K562 (cell line): Measurements from ENCODE around the gene SLC24A3. TPM values are rescaled to one million over a fixed set of nuclear protein-coding genes. Genes with fewer than 3 reads are reported as not detected.

Source experiments
- ATAC-seq: fragments of 200-7000 bp; cut with Tn5 transposase; 3 replicates; pipeline ENCODE4 v1.9.1; 2020; ENCODE audit warnings: moderate library complexity
- BruUV-seq: library from RNA; stranded (reverse); fragments of 400-500 nt; replicated peaks from 2 replicates; lab custom pipeline; 2021; lab: Mats Ljungman, UMichigan
- CTCF ChIA-PET: fragments of 300-600 bp; formaldehyde crosslinking; extraction: SDS; loops from one replicate; lab custom pipeline; 2021; ENCODE audit warnings: low intra/inter-chr PET ratio; lab: Yijun Ruan, JAX
- POLR2A ChIA-PET: fragments of 300-600, 350-650 bp; sonication (Branson Sonifier 250); formaldehyde crosslinking; extraction: SDS; loops from one replicate; lab custom pipeline; 2021; ENCODE audit warnings: antibody characterized with exemption, inconsistent platforms; lab: Yijun Ruan, JAX
- DNase-seq, 4 experiments: peaks; one replicate each; pipeline versions ENCODE4 v3.0.0 to v3.0.0-alpha.2; 2011 to 2018; ENCODE audit warnings: low spot score in 3 of 4, mixed read lengths in 3 of 4; ENCODE audit errors: extremely low read depth in 1 of 4
- FAIRE-seq: peaks from 2 replicates; lab custom pipeline; 2011; peaks lifted over from hg19 to GRCh38; lab: Jason Lieb, UNC
- H2AFZ ChIP-seq: 2 replicates; pipeline ENCODE4 v1.6.0; 2011; ENCODE audit warnings: low read depth, low read length, control low read depth, inconsistent platforms
- H3K27ac ChIP-seq: fragments of 200-600 bp; 3 replicates; pipeline ENCODE4 v1.8.0; 2011; ENCODE audit warnings: low read depth, mild to moderate bottlenecking, control low read depth, inconsistent platforms, low read length, moderate library complexity, mixed read lengths; ENCODE audit errors: extremely low read depth
- H3K27me3 ChIP-seq, 2 experiments: fragments of 300-600 bp in 1 of 2; 2 replicates in 1 of 2; 3 replicates in 1 of 2; pipeline versions ENCODE4 v1.6.0 to v1.8.0; 2011; ENCODE audit warnings: inconsistent platforms in 2 of 2, low read length in 2 of 2, mild to moderate bottlenecking in 1 of 2, mixed read lengths in 1 of 2, moderate library complexity in 1 of 2; ENCODE audit not compliant: control insufficient read depth in 2 of 2, insufficient read depth in 2 of 2
- H3K36me3 ChIP-seq: fragments of 300-600 bp; 3 replicates; pipeline ENCODE4 v1.8.0; 2011; ENCODE audit warnings: mild to moderate bottlenecking, low read length, inconsistent platforms; ENCODE audit not compliant: control insufficient read depth, insufficient read depth
- H3K4me1 ChIP-seq, 2 experiments: fragments of 200-600 bp in 1 of 2; replicated peaks in 1 of 2; 2 replicates in 1 of 2; 3 replicates in 1 of 2; pipeline versions ENCODE4 v1.5.1 to v1.8.0; 2011; ENCODE audit warnings: inconsistent platforms in 2 of 2, low read length in 2 of 2, mild to moderate bottlenecking in 1 of 2, mixed read lengths in 1 of 2, moderate library complexity in 1 of 2; ENCODE audit not compliant: control insufficient read depth in 2 of 2, insufficient read depth in 2 of 2
- H3K4me2 ChIP-seq: 2 replicates; pipeline ENCODE4 v1.6.1; 2011; ENCODE audit warnings: low read length, control low read depth, inconsistent platforms, mixed read lengths; ENCODE audit not compliant: insufficient read depth
- H3K4me3 ChIP-seq: fragments of 200-600 bp; sonication (generic), shearing (Covaris generic); 2 replicates; pipeline ENCODE4 v1.5.1; 2016; ENCODE audit warnings: control low read depth, inconsistent platforms
- H3K79me2 ChIP-seq: fragments of 200-600 bp; 3 replicates; pipeline ENCODE4 v1.8.0; 2011; ENCODE audit warnings: low read length, inconsistent platforms; ENCODE audit not compliant: control insufficient read depth, insufficient read depth
- H3K9ac ChIP-seq, 2 experiments: 2 replicates each; pipeline versions ENCODE4 v1.6.0 to v1.6.1; 2011; ENCODE audit warnings: low read depth in 2 of 2, low read length in 2 of 2, control low read depth in 1 of 2, inconsistent platforms in 1 of 2, mild to moderate bottlenecking in 1 of 2, mixed read lengths in 1 of 2; ENCODE audit not compliant: insufficient read depth in 1 of 2
- H3K9me1 ChIP-seq: one replicate; pipeline ENCODE4 v1.6.0; 2011; ENCODE audit warnings: inconsistent platforms, mild to moderate bottlenecking, low read length, moderate library complexity; ENCODE audit not compliant: control insufficient read depth, insufficient read depth
- H3K9me3 ChIP-seq: replicated peaks from 2 replicates; pipeline ENCODE4 v1.5.1; 2011; ENCODE audit warnings: low read depth, low read length, inconsistent platforms; ENCODE audit not compliant: control insufficient read depth, insufficient read depth
- H4K20me1 ChIP-seq: replicated peaks from 2 replicates; pipeline ENCODE4 v1.6.1; 2011; ENCODE audit warnings: low read length, inconsistent platforms, mixed read lengths; ENCODE audit not compliant: control insufficient read depth, insufficient read depth
- CBFA2T3 ChIP-seq: fragments of 450-650 bp; IDR thresholded peaks from 2 replicates; pipeline ENCODE4 v1.6.1; 2017
- CBX8 ChIP-seq: fragments of 200-600 bp; sonication (generic); IDR thresholded peaks from 2 replicates; pipeline ENCODE4 v1.6.1; 2012; ENCODE audit warnings: borderline replicate concordance, mixed run types, low read depth, mild to moderate bottlenecking, moderate library complexity, mixed read lengths, low read length, control low read depth, inconsistent platforms; ENCODE audit not compliant: poor library complexity, severe bottlenecking; ENCODE audit errors: extremely low read depth
- CHD1 ChIP-seq: fragments of 200-600 bp; sonication (generic); IDR thresholded peaks from one replicate; pipeline ENCODE4 v1.6.1; 2012; ENCODE audit warnings: mild to moderate bottlenecking, moderate library complexity, low read length, inconsistent platforms
- EGR1 ChIP-seq: fragments of 450-650 bp; conservative IDR thresholded peaks from 2 replicates; pipeline ENCODE4 v1.6.1; 2017; ENCODE audit warnings: mild to moderate bottlenecking
- ETV5 ChIP-seq: sonication (generic); formaldehyde crosslinking; IDR thresholded peaks from 2 replicates; pipeline ENCODE4 v1.4.0; 2020; ENCODE audit warnings: low read depth, mild to moderate bottlenecking, missing genetic modification reagents
- GATAD2B ChIP-seq: fragments of 450-650 bp; IDR thresholded peaks from 2 replicates; pipeline ENCODE4 v1.6.1; 2017; ENCODE audit warnings: mild to moderate bottlenecking, borderline replicate concordance
- HMG20A ChIP-seq: fragments of 450-650 bp; formaldehyde crosslinking; conservative IDR thresholded peaks from 2 replicates; pipeline ENCODE4 v1.4.0; 2020; ENCODE audit warnings: mild to moderate bottlenecking, mixed read lengths
- HNRNPH1 ChIP-seq: fragments of 200-400 bp; formaldehyde crosslinking; optimal IDR thresholded peaks from 2 replicates; pipeline ENCODE3; 2017; ENCODE audit warnings: low read depth, mild to moderate bottlenecking, low read length, moderate library complexity
- KLF6 ChIP-seq: fragments of 250-450 bp; sonication (Bioruptor Pico); IDR thresholded peaks from 2 replicates; pipeline ENCODE4 v1.4.0; 2020; ENCODE audit warnings: mild to moderate bottlenecking, moderate library complexity, borderline replicate concordance
- NFE2 ChIP-seq: IDR thresholded peaks from 2 replicates; pipeline ENCODE4 v1.6.1; 2014; ENCODE audit warnings: antibody characterized with exemption, low read depth
- PCBP1 ChIP-seq: fragments of 200-400 bp; formaldehyde crosslinking; IDR thresholded peaks from 2 replicates; pipeline ENCODE4 v1.6.1; 2018; ENCODE audit warnings: mild to moderate bottlenecking, low read depth, low read length; ENCODE audit not compliant: poor library complexity, severe bottlenecking
- POLR3G ChIP-seq: IDR thresholded peaks from 2 replicates; pipeline ENCODE4 v1.6.1; 2011; ENCODE audit not compliant: insufficient read length, insufficient replicate concordance; ENCODE audit errors: extremely low read depth
- SIRT6 ChIP-seq: IDR thresholded peaks from one replicate; pipeline ENCODE4 v1.6.1; 2012; ENCODE audit warnings: low read depth, mild to moderate bottlenecking, control low read depth, inconsistent platforms, low read length, moderate library complexity
- U2AF2 ChIP-seq: fragments of 200-400 bp; formaldehyde crosslinking; optimal IDR thresholded peaks from 2 replicates; pipeline ENCODE3; 2017; ENCODE audit warnings: low read depth, mild to moderate bottlenecking, low read length
- ZFP30 ChIP-seq: fragments of 250-450 bp; sonication (Bioruptor Pico); IDR thresholded peaks from 2 replicates; pipeline ENCODE4 v1.8.0; 2022; ENCODE audit warnings: moderate library complexity, mild to moderate bottlenecking, inconsistent platforms, borderline replicate concordance
- ZNF121 ChIP-seq: sonication (generic); formaldehyde crosslinking; conservative IDR thresholded peaks from 2 replicates; pipeline ENCODE4 v1.8.0; 2022; ENCODE audit warnings: missing genetic modification reagents
- ZNF311 ChIP-seq: fragments of 250-450 bp; sonication (Bioruptor Pico); IDR thresholded peaks from 2 replicates; pipeline ENCODE4 v1.4.0; 2020; ENCODE audit warnings: mild to moderate bottlenecking, moderate library complexity
- ZNF79 ChIP-seq: fragments of 250-450 bp; sonication (Bioruptor Pico); IDR thresholded peaks from 2 replicates; pipeline ENCODE4 v1.4.0; 2020; ENCODE audit warnings: low read depth, mild to moderate bottlenecking, moderate library complexity
- ZSCAN29 ChIP-seq: fragments of 450-650 bp; IDR thresholded peaks from 2 replicates; pipeline ENCODE4 v1.6.1; 2017
- WGBS: fragments of 100-300 bp; shearing (Covaris generic); methylation state at CpG from one replicate; pipeline ENCODE4 v1.1.6; 2016; ENCODE audit warnings: low coverage, mixed read lengths; ENCODE audit not compliant: insufficient coverage; ENCODE audit errors: missing lambda C conversion rate; 5-methylcytosine and 5-hydroxymethylcytosine counted together
- in situ Hi-C: fragments of 300-500 bp; cut with MboI; formaldehyde crosslinking; loops from 4 replicates; pipeline ENCODE4 v1.15.0; 2018; ENCODE audit warnings: inconsistent platforms, mixed read lengths
- intact Hi-C: fragments of 100-400 bp; cut with micrococcal nuclease; formaldehyde crosslinking; loops from 2 replicates; pipeline ENCODE4 v1.14.2; 2022
- polyA plus RNA-seq, 8 experiments: library from polyadenylated mRNA; depleted of rRNA in 4 of 8; stranded (reverse) in 5 of 8; unstranded in 3 of 8; fragments of >200 nt; fragmentation: Nextera tagmentation in 2 of 8; fragmentation: Illumina TruSeq in 1 of 8; extraction: Ambion mirVana in 2 of 8; extraction: Trizol in 1 of 8; gene quantifications; 2 replicates each; pipeline versions ENCODE4 v1.2.1 to v1.2.3, GENCODE V29; 2011 to 2014; ENCODE audit warnings: inconsistent platforms in 1 of 8, missing spikeins in 1 of 8
- total RNA-seq, 7 experiments: library from RNA; depleted of rRNA in 6 of 7; stranded (reverse); fragments of >200 nt in 6 of 7; fragmentation: Illumina TruSeq in 2 of 7; extraction: Trizol in 2 of 7; gene quantifications; 2 replicates each; pipeline versions ENCODE4 v1.2.1 to v1.2.3, GENCODE V29; 2011 to 2021; ENCODE audit warnings: low replicate concordance in 1 of 7
- TF ChIP-seq, protein P1 (sequence below): fragments of 450-650 bp; IDR thresholded peaks from 2 replicates; pipeline ENCODE4 v1.6.1; 2016; ENCODE audit warnings: borderline replicate concordance

Gene SLC24A3
- total and polyA plus RNA-seq, 9 of the 15 experiments (the other 6 are each of a cell fraction or from before 2014, with no cell fraction given), result not detected

DNA sequence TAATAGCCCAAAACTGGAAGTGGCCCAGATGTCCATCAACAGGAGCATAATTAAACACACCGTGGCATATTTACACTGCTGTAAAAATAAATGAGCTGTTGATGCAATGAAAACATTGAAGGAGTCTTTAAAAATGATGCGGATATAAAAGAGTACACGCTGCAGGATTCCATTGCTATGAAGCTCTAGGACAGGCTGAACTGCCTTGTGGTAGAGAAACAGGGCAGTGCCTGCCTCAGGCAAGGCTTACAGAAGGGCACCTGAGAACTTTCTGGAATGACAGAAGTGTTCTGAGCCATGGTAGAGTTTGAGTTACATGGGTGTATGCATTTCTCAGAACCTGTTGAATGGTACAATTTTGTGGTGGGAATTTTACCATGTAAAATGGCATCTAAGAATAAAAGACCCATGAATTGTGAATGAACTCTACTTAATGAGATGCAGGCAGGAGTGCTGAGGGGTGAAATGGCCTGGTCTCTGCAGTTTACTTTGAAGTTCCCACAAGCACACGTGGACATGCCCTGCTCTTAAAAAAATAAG is 500.3 kb downstream of the SLC24A3 start (continued):
- TF ChIP-seq NFE2 (no peak), EGR1 (no peak)

DNA sequence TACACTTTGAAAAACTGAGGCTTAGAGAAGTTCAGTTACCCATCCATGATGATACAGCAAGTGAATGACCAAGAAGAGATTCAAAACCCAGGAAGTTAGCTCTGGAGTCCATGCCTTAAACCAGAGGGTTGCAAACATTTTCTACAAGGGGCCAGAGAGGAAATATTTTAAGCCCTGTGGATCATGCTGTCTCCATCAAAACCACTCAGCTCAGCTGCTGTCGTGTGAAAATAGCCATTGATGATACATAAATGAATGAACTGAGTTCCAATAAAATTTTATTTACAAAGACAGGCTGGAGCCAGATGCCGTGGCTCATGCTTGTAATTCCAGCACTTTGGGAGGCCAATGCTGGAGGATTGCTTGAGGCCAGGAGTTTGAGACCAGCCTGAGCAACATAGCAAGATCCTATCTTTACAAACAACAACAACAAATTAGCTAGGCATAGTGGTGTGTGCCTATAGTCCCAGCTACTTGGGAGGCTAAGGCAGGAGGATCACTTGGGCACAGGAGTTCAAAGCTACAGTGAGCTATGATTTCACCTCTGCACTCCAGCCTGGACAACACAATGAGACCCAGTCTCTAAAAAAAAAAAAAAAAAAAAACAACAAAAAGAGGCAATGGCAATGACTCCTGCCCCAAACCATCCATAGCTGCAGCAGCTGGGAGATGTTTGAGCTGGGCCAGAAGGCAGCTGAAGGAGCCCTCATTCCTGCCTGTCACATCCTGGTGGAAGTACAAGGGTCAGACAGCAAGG is 501.6 kb downstream of the SLC24A3 start:
- Histone ChIP-seq H3K36me3 (no peaks in the 10 kb centered on the region), H3K9me1 (no peaks in the 10 kb centered on the region), H3K79me2 (no peaks in the 10 kb centered on the region), H3K27me3 (no peaks in the 10 kb centered on the region; a peak in 1 of 5 replicates), H3K4me3 (no peak overlapping the region), H3K27ac (no peak overlapping the region), H4K20me1 (no peaks in the 10 kb centered on the region), H3K9me3 (no peaks in the 10 kb centered on the region), H3K4me1 (no peaks in the 10 kb centered on the region), H3K4me2 (no peak overlapping the region), H3K9ac (no peak overlapping the region), H2AFZ (no peak overlapping the region)
- intact Hi-C loops (no loop called here), in situ Hi-C loops (no loop called here)
- FAIRE-seq (no peak), DNase-seq (no peak), ATAC-seq (no peak)
- WGBS, result 0% methylated on average over 2 of the region's 2 CpGs
- no TSS peak for BruUV-seq
- CTCF ChIA-PET, result no interaction called here
- POLR2A ChIA-PET, result no interaction called here
- TF ChIP-seq ZNF79, result no peak
- TF ChIP-seq, protein P1, sequence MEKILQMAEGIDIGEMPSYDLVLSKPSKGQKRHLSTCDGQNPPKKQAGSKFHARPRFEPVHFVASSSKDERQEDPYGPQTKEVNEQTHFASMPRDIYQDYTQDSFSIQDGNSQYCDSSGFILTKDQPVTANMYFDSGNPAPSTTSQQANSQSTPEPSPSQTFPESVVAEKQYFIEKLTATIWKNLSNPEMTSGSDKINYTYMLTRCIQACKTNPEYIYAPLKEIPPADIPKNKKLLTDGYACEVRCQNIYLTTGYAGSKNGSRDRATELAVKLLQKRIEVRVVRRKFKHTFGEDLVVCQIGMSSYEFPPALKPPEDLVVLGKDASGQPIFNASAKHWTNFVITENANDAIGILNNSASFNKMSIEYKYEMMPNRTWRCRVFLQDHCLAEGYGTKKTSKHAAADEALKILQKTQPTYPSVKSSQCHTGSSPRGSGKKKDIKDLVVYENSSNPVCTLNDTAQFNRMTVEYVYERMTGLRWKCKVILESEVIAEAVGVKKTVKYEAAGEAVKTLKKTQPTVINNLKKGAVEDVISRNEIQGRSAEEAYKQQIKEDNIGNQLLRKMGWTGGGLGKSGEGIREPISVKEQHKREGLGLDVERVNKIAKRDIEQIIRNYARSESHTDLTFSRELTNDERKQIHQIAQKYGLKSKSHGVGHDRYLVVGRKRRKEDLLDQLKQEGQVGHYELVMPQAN, result no peak
- TF ChIP-seq ZSCAN29, result no peak
- no peak for TF ChIP-seq CBX8
- TF ChIP-seq POLR3G, result no peak
- TF ChIP-seq ZNF121, result no peak
- TF ChIP-seq HMG20A (CRISPR knock-in tag), result no peak
- no peak for TF ChIP-seq ZNF311 (CRISPR knock-in tag)
- no peak for TF ChIP-seq ZFP30
- no peak for TF ChIP-seq PCBP1
- no peak for TF ChIP-seq SIRT6
- TF ChIP-seq ETV5, result no peak
- no peak for TF ChIP-seq HNRNPH1
- TF ChIP-seq CBFA2T3, result no peak
- TF ChIP-seq CHD1, result no peak
- no peak for TF ChIP-seq GATAD2B
- TF ChIP-seq KLF6 (CRISPR knock-in tag), result no peak
- no peak for TF ChIP-seq U2AF2
